T-helper 1 cell treated with Interleukin-12 subunit alpha and Interleukin-12 subunit beta and Interleukin-4 antibody, amounts not matched to agents 30 μg/mL and 1 μg/mL, for 36 hours (primary cell): Measurements from ENCODE around the gene ARID5A.

ENCODE experiments used
- H3K27ac Mint-ChIP-seq: one replicate; pipeline ENCODE4 v1.8.0; 2021; ENCODE audit warnings: mild to moderate bottlenecking, mixed read lengths
- H3K27me3 Mint-ChIP-seq: one replicate; pipeline ENCODE4 v1.8.0; 2021; ENCODE audit warnings: low read depth, mixed read lengths
- H3K36me3 Mint-ChIP-seq: one replicate; pipeline ENCODE4 v1.8.0; 2021; ENCODE audit warnings: low read depth, mixed read lengths
- H3K4me1 Mint-ChIP-seq: one replicate; pipeline ENCODE4 v1.8.0; 2021; ENCODE audit warnings: low read depth, mixed read lengths
- H3K4me3 Mint-ChIP-seq: one replicate; pipeline ENCODE4 v1.8.0; 2021; ENCODE audit warnings: mild to moderate bottlenecking, moderate library complexity, mixed read lengths
- H3K9me3 Mint-ChIP-seq: one replicate; pipeline ENCODE4 v1.8.0; 2021; ENCODE audit warnings: mixed read lengths

The ARID5A gene

GRCh38 chr2:96528006-96528699, 8.4 kb upstream of the ARID5A start:
- Mint-ChIP-seq H3K4me1 (peaks cover 84% of the 10 kb centered on the region), H3K4me3 (peak overlapping the region; percentile 70), H3K27me3 (no peaks in the 10 kb centered on the region), H3K9me3 (no peaks in the 10 kb centered on the region), H3K27ac (peak overlapping the region; percentile 85), H3K36me3 (peaks cover 2% of the 10 kb centered on the region)

- H3K4me1 Mint-ChIP-seq: peaks cover 85% of the 10 kb centered on the region
- no peaks in the 10 kb centered on the region for H3K27me3 Mint-ChIP-seq
- peak overlapping the region; percentile 70 for H3K4me3 Mint-ChIP-seq
- no peaks in the 10 kb centered on the region for H3K9me3 Mint-ChIP-seq
- H3K36me3 Mint-ChIP-seq: peaks cover 2% of the 10 kb centered on the region
- H3K27ac Mint-ChIP-seq: peak overlapping the region; percentile 85
Measured at GRCh38 chr2:96528700-96529375, 7.7 kb upstream of the ARID5A start.

GRCh38 chr2:96529376-96530143, 7.0 kb upstream of the ARID5A start:
- Mint-ChIP-seq H3K4me1 (peaks cover 85% of the 10 kb centered on the region), H3K4me3 (peak overlapping the region; percentile 47), H3K36me3 (peaks cover 2% of the 10 kb centered on the region), H3K9me3 (no peaks in the 10 kb centered on the region), H3K27me3 (no peaks in the 10 kb centered on the region), H3K27ac (peak overlapping the region; percentile 85)

- peak overlapping the region; percentile 73 for H3K27ac Mint-ChIP-seq
- peaks cover 84% of the 10 kb centered on the region for H3K4me1 Mint-ChIP-seq
- H3K9me3 Mint-ChIP-seq: no peaks in the 10 kb centered on the region
Measured at GRCh38 chr2:96530144-96530430, 6.5 kb upstream of the ARID5A start.

GRCh38 chr2:96530474-96531357, 5.8 kb upstream of the ARID5A start:
- peak overlapping the region; percentile 92 for H3K27ac Mint-ChIP-seq

More at GRCh38 chr2:96530144-96530430, 6.5 kb upstream of the ARID5A start:
- Mint-ChIP-seq H3K4me3 (peak overlapping the region; percentile 47), H3K36me3 (peaks cover 2% of the 10 kb centered on the region), H3K27me3 (no peaks in the 10 kb centered on the region)

GRCh38 chr2:96531366-96531765, 5.2 kb upstream of the ARID5A start:
- Mint-ChIP-seq H3K27ac (peak overlapping the region; percentile 92), H3K9me3 (no peaks in the 10 kb centered on the region), H3K36me3 (peaks cover 2% of the 10 kb centered on the region), H3K4me3 (peak overlapping the region; percentile 78), H3K4me1 (peaks cover 83% of the 10 kb centered on the region), H3K27me3 (no peaks in the 10 kb centered on the region)

More at GRCh38 chr2:96530474-96531357, 5.8 kb upstream of the ARID5A start:
- no peaks in the 10 kb centered on the region for H3K27me3 Mint-ChIP-seq
- H3K4me1 Mint-ChIP-seq: peaks cover 84% of the 10 kb centered on the region
- H3K9me3 Mint-ChIP-seq: no peaks in the 10 kb centered on the region
- H3K4me3 Mint-ChIP-seq: peak overlapping the region; percentile 78
- peaks cover 2% of the 10 kb centered on the region for H3K36me3 Mint-ChIP-seq

GRCh38 chr2:96531872-96532505, 4.6 kb upstream of the ARID5A start:
- peaks cover 78% of the 10 kb centered on the region for H3K4me1 Mint-ChIP-seq
- peaks cover under 1% of the 10 kb centered on the region for H3K36me3 Mint-ChIP-seq

GRCh38 chr2:96532641-96533291, 3.8 kb upstream of the ARID5A start:
- H3K4me3 Mint-ChIP-seq: peak overlapping the region; percentile 78
- no peaks in the 10 kb centered on the region for H3K9me3 Mint-ChIP-seq
- H3K27ac Mint-ChIP-seq: peak overlapping the region; percentile 92
- peaks cover 75% of the 10 kb centered on the region for H3K4me1 Mint-ChIP-seq
- H3K36me3 Mint-ChIP-seq: peaks cover under 1% of the 10 kb centered on the region
- no peaks in the 10 kb centered on the region for H3K27me3 Mint-ChIP-seq

More at GRCh38 chr2:96531872-96532505, 4.6 kb upstream of the ARID5A start:
- peak overlapping the region; percentile 92 for H3K27ac Mint-ChIP-seq
- no peaks in the 10 kb centered on the region for H3K9me3 Mint-ChIP-seq
- H3K4me3 Mint-ChIP-seq: peak overlapping the region; percentile 78
- H3K27me3 Mint-ChIP-seq: no peaks in the 10 kb centered on the region

GRCh38 chr2:96533292-96534073, 3.1 kb upstream of the ARID5A start:
- Mint-ChIP-seq H3K9me3 (no peaks in the 10 kb centered on the region), H3K36me3 (peaks cover 6% of the 10 kb centered on the region), H3K27ac (peak overlapping the region; percentile 31), H3K27me3 (no peaks in the 10 kb centered on the region), H3K4me3 (no peak overlapping the region), H3K4me1 (peaks cover 71% of the 10 kb centered on the region)

GRCh38 chr2:96534141-96534540, 2.4 kb upstream of the ARID5A start:
- H3K36me3 Mint-ChIP-seq: peaks cover 10% of the 10 kb centered on the region
- H3K27ac Mint-ChIP-seq: peak overlapping the region; percentile 45
- H3K4me3 Mint-ChIP-seq: no peak overlapping the region

GRCh38 chr2:96534701-96535181, 1.8 kb upstream of the ARID5A start:
- no peak overlapping the region for H3K4me3 Mint-ChIP-seq
- H3K36me3 Mint-ChIP-seq: peaks cover 16% of the 10 kb centered on the region
- peaks cover 68% of the 10 kb centered on the region for H3K4me1 Mint-ChIP-seq
- peak overlapping the region; percentile 38 for H3K27ac Mint-ChIP-seq
- no peaks in the 10 kb centered on the region for H3K9me3 Mint-ChIP-seq
- H3K27me3 Mint-ChIP-seq: no peaks in the 10 kb centered on the region

More at GRCh38 chr2:96534141-96534540, 2.4 kb upstream of the ARID5A start:
- H3K9me3 Mint-ChIP-seq: no peaks in the 10 kb centered on the region
- H3K27me3 Mint-ChIP-seq: no peaks in the 10 kb centered on the region
- peaks cover 69% of the 10 kb centered on the region for H3K4me1 Mint-ChIP-seq

- Mint-ChIP-seq H3K4me1 (peaks cover 68% of the 10 kb centered on the region), H3K9me3 (no peaks in the 10 kb centered on the region), H3K36me3 (peaks cover 22% of the 10 kb centered on the region), H3K27ac (peak overlapping the region; percentile 26), H3K4me3 (no peak overlapping the region), H3K27me3 (no peaks in the 10 kb centered on the region)
Measured at GRCh38 chr2:96535331-96535730, 1.2 kb upstream of the ARID5A start.
